ENCODE results near the gene PRKCA.

- TF ChIP-seq CTCF (IDR thresholded peaks at IDR 0.05; ENCODE audit: insufficient read depth, low read length) (no peak), REST (IDR thresholded peaks at IDR 0.05; ENCODE audit: insufficient replicate concordance, low read depth) (no peak)
Measured at GRCh38 chr17:66533572-66533971, 231.2 kb downstream of the PRKCA start.

All from HL-60 (cell line).